ENCODE data around the gene TRHDE.

GRCh38 chr12:72549184-72549583 lies 277.0 kb downstream of the TRHDE start:
- no peak for TF ChIP-seq POLR2A (IDR thresholded peaks at IDR 0.05; ENCODE audit: low read length)
- TF ChIP-seq GATA1 (IDR thresholded peaks at IDR 0.05; ENCODE audit: low read depth, low read length): no peak
